Tibial artery (tissue), 4 donors: Measurements from ENCODE around the gene SOX10.
"Not testable (repeated sequence)": the region's sequence is repeated elsewhere in the genome, so short reads cannot be mapped to it uniquely, and the experiment has no call there.

Experiments used
- DNase-seq, 2 donors: peaks; one replicate each; pipeline ENCODE4 v3.0.0-alpha.2; 2019
- H3K27ac ChIP-seq, 2 donors: fragments of 200-600 bp; sonication (generic) in 1 of 2; 1 replicate in 1 of 2; 2 replicates in 1 of 2; pipeline ENCODE4 v1.5.1; 2018 to 2019; ENCODE audit warnings: mild to moderate bottlenecking in 1 of 2
- H3K27me3 ChIP-seq, 2 donors: fragments of 200-600 bp; sonication (generic) in 1 of 2; one replicate each; pipeline versions ENCODE4 v1.5.1 to v1.6.0; 2016 to 2019
- H3K36me3 ChIP-seq, 3 donors: fragments of 200-600 bp; sonication (generic) in 2 of 3; one replicate each; pipeline ENCODE4 v1.5.1; 2016 to 2019; ENCODE audit warnings: mild to moderate bottlenecking in 2 of 3
- H3K4me1 ChIP-seq, 4 donors: fragments of 200-600 bp; sonication (generic) in 2 of 4; 1 replicate in 3 of 4; 2 replicates in 1 of 4; pipeline ENCODE4 v1.5.1; 2016 to 2019
- H3K4me3 ChIP-seq, 2 donors: fragments of 200-600 bp; sonication (generic) in 1 of 2; 1 replicate in 1 of 2; 2 replicates in 1 of 2; pipeline ENCODE4 v1.5.1; 2018 to 2019; ENCODE audit warnings: mild to moderate bottlenecking in 2 of 2
- H3K9me3 ChIP-seq, 3 donors: fragments of 200-600 bp; sonication (generic) in 1 of 3; one replicate each; pipeline ENCODE4 v1.5.1; 2016 to 2019
- intact Hi-C: fragments of 100-400 bp; cut with DNase I; formaldehyde crosslinking; loops from one replicate; pipeline ENCODE4 v1.15.0; 2023; ENCODE audit warnings: low total_unique reads
- TF ChIP-seq, protein P1 (sequence below), 2 experiments: fragments of 200-600 bp in 1 of 2; fragments of 450-650 bp in 1 of 2; IDR thresholded peaks; one replicate each; pipeline ENCODE4 v1.5.1; 2017 to 2019; ENCODE audit warnings: antibody characterized with exemption in 2 of 2, mild to moderate bottlenecking in 1 of 2, moderate library complexity in 1 of 2

The SOX10 gene

DNA sequence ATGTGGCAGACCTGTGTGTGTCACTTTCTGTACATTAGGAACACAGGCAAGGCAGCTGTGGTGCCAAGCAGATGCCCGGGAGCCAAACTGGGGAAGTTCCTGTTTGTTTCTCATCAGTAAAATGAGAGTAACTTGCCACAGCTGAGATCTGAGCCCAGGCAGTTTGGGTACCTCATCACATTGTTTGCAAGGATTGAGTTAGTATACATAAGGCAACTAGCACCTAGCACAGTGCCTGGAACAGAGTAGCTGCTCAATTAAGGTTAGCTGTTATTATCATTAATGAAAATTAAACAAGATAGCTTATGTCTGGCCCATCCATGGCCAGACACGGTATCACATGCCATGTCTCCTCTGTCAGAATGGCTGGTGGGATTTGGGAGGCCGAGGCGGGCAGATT is 7.8 kb downstream of the SOX10 start:
- Histone ChIP-seq H3K27ac (no peak overlapping the region), H3K36me3 (peaks cover 0 to 80% (median 11%) of the 10 kb centered on the region in 3 donors), H3K27me3 (no peaks in the 10 kb centered on the region), H3K4me3 (no peak overlapping the region), H3K4me1 (peaks cover 0 to 3% (median 0%) of the 10 kb centered on the region in 4 donors), H3K9me3 (no peaks in the 10 kb centered on the region)
- intact Hi-C loops = no loop called here
- no peak for DNase-seq
- TF ChIP-seq, protein P1, sequence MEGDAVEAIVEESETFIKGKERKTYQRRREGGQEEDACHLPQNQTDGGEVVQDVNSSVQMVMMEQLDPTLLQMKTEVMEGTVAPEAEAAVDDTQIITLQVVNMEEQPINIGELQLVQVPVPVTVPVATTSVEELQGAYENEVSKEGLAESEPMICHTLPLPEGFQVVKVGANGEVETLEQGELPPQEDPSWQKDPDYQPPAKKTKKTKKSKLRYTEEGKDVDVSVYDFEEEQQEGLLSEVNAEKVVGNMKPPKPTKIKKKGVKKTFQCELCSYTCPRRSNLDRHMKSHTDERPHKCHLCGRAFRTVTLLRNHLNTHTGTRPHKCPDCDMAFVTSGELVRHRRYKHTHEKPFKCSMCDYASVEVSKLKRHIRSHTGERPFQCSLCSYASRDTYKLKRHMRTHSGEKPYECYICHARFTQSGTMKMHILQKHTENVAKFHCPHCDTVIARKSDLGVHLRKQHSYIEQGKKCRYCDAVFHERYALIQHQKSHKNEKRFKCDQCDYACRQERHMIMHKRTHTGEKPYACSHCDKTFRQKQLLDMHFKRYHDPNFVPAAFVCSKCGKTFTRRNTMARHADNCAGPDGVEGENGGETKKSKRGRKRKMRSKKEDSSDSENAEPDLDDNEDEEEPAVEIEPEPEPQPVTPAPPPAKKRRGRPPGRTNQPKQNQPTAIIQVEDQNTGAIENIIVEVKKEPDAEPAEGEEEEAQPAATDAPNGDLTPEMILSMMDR (IDR thresholded peaks at IDR 0.05) = no peak

DNA sequence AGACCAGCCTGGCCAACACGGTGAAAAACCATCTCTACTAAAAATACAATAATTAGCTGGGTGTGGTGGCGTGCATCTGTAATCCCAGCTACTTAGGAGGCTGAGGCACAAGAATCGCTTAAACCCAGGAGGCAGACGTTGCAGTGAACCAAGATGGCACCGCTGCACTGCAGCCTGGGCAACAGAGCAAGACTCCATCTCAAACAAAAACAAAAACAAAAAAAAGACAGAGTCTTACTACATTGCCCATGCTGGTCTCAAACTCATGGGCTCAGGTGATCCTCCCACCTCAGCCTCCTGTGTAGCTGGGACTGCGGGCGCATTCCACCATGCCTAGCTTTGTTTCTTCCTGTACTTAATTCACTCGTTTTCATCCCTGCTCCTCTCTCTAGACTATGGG is 8.3 kb downstream of the SOX10 start:
- H3K9me3 ChIP-seq, DNase-seq, H3K4me3 ChIP-seq, H3K27me3 ChIP-seq, H3K4me1 ChIP-seq, intact Hi-C loops, H3K27ac ChIP-seq: not testable (repeated sequence)
- peaks cover 0 to 80% (median 12%) of the 10 kb centered on the region in 3 donors for H3K36me3 ChIP-seq

DNA sequence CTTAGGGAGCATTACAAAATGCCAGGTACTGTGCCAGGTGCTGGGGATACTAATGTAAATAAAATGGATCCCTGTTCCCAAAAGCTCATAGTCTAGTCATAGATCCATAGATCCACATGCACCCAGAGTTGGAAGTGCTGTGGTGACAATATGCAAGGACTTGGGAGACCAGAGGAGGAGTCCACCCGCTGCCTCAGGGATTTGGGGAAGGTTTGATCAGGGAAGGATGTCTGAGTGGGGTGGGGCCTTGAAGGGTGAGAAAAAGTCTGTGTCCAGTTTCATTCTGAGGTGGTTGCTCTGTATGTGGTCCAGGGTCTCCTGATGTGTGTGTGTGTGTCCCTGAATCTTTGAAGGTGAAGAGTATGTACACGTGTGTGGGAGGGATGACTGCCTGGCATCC is 9.2 kb downstream of the SOX10 start:
- H3K36me3 ChIP-seq = peaks cover 0 to 80% (median 15%) of the 10 kb centered on the region in 3 donors
- H3K27me3 ChIP-seq = no peaks in the 10 kb centered on the region
- H3K27ac ChIP-seq = no peak overlapping the region
- intact Hi-C loops = no loop called here
- DNase-seq = no peak
- no peak overlapping the region for H3K4me3 ChIP-seq
- no peaks in the 10 kb centered on the region for H3K9me3 ChIP-seq
- H3K4me1 ChIP-seq = peaks cover 0 to 3% (median 0%) of the 10 kb centered on the region in 4 donors
- TF ChIP-seq, protein P1 (IDR thresholded peaks at IDR 0.05) = no peak

DNA sequence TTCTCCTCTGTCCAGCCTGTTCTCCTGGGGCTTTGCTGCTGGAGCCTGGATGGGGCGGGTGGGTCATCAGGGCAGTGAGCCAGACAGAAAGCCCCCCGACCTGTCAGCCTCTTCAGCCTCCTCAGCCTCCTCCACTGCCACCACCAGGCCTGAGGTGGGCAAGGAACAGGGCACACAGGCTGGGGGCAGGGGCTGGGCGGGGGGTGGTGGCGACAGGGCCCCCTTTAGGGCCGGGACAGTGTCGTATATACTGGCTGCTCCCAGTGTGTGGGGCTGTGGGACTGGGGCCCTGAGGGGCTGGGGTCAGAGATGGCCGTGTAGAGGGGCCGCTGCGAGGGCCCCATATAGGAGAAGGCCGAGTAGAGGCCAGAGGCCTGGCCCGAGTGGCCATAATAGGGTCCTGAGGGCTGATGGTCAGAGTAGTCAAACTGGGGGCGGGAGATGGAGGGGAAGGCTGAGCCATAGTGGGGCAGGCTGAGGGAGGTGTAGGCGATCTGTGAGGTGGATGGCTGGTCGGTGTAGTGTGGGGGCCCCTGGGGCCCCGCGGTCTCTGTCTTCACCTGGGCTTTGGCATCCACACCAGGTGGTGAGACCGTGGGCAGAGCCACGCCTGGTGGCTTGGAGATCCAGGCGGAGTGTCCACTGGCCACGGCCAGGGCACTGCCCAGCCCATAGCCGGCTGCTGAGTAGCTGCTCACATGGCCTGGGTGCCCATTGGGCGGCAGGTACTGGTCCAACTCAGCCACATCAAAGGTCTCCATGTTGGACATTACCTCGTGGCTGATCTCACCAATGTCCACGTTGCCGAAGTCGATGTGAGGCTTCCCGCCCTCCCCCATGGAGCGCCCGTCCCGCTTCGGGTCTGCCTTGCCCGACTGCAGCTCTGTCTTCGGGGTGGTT is 10.8 kb downstream of the SOX10 start:
- Histone ChIP-seq H3K36me3 (peaks cover under 1 to 73% (median 22%) of the 10 kb centered on the region in 3 donors), H3K4me3 (no peak overlapping the region), H3K9me3 (no peaks in the 10 kb centered on the region), H3K4me1 (no peaks in the 10 kb centered on the region), H3K27me3 (no peaks in the 10 kb centered on the region), H3K27ac (no peak overlapping the region)
- DNase-seq = no peak
- intact Hi-C loops = no loop called here
- TF ChIP-seq, protein P1 (IDR thresholded peaks at IDR 0.05) = no peak

DNA sequence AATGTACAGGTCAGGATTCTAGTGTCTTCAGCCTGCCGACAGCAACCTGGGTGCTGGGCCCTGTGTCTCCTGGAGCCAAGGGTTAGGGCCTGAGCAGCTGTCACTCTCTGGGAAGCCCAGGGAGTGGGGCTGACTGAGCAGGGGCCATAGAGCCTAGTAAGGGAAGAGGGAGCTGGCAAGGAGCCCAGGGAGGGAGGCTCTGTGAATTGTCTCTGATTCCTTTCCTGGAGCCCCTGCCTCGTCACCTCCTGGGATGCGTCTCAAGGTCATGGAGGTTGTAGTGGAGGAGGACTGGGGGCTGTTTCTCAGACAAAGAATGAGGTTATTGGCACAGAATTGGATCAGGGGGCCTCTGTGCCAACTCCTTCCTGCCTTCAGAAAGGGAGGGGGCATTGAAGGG is 11.8 kb downstream of the SOX10 start:
- Histone ChIP-seq H3K4me1 (no peaks in the 10 kb centered on the region), H3K27me3 (no peaks in the 10 kb centered on the region), H3K9me3 (no peaks in the 10 kb centered on the region), H3K4me3 (no peak overlapping the region), H3K36me3 (peaks cover 11 to 73% (median 30%) of the 10 kb centered on the region in 3 donors), H3K27ac (no peak overlapping the region)
- no peak for DNase-seq
- TF ChIP-seq, protein P1 (IDR thresholded peaks at IDR 0.05) = no peak
- intact Hi-C loops = no loop called here
